Ishikawa (cell line): ENCODE results near the gene PPIC.

Experiments
- CEBPB ChIP-seq: IDR thresholded peaks from 2 replicates; pipeline ENCODE4 v1.6.1; 2012
- CREB1 ChIP-seq: IDR thresholded peaks from 2 replicates; pipeline ENCODE4 v1.6.1; 2012; ENCODE audit warnings: low read depth
- EGR1 ChIP-seq: IDR thresholded peaks from 2 replicates; pipeline ENCODE4 v1.6.1; 2012
- EP300 ChIP-seq: IDR thresholded peaks from 2 replicates; pipeline ENCODE4 v1.6.1; 2012; ENCODE audit warnings: borderline replicate concordance
- FOXM1 ChIP-seq: IDR thresholded peaks from 2 replicates; pipeline ENCODE4 v1.6.1; 2012; ENCODE audit warnings: low read depth, borderline replicate concordance
- MAX ChIP-seq: IDR thresholded peaks from 2 replicates; pipeline ENCODE4 v1.6.1; 2012
- NFIC ChIP-seq: IDR thresholded peaks from 2 replicates; pipeline ENCODE4 v1.6.1; 2012
- RAD21 ChIP-seq: IDR thresholded peaks from 2 replicates; pipeline ENCODE4 v1.6.1; 2012; ENCODE audit warnings: low read depth
- TAF1 ChIP-seq: IDR thresholded peaks from 2 replicates; pipeline ENCODE4 v1.6.1; 2012; ENCODE audit warnings: low read depth, mild to moderate bottlenecking
- TCF12 ChIP-seq: IDR thresholded peaks from 2 replicates; pipeline ENCODE4 v1.6.1; 2012; ENCODE audit warnings: low read depth
- TEAD4 ChIP-seq: IDR thresholded peaks from 2 replicates; pipeline ENCODE4 v1.6.1; 2012
- USF1 ChIP-seq: IDR thresholded peaks from 2 replicates; pipeline ENCODE4 v1.6.1; 2012
- YY1 ChIP-seq: IDR thresholded peaks from 2 replicates; pipeline ENCODE4 v1.6.1; 2012; ENCODE audit warnings: low read depth
- ZBTB7A ChIP-seq: IDR thresholded peaks from 2 replicates; pipeline ENCODE4 v1.6.1; 2012; ENCODE audit warnings: low read depth
- TF ChIP-seq, protein P1 (sequence below): IDR thresholded peaks from 2 replicates; pipeline ENCODE4 v1.6.1; 2012; ENCODE audit warnings: low read depth, mild to moderate bottlenecking

Gene PPIC

DNA sequence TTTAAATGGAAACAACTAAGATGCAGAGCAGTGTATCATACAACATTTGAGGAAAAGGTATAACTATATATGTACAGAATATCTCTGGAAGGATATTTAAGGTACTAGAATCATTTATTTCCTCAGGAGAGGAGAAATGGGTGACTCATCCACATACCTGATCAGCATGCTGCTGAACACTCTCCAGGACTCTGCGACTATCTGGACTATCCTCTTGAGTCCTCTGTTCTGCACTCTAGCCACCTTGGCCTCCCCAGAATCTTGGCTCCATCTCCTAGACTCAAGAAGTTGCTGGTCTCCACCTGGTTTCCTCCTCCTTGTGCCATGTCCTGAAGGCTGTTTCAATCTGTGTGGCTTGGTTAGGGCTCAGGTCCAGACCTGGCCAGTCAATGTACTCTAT lies 43.7 kb upstream of the PPIC start:
- TF ChIP-seq TEAD4 (no peak), NFIC (no peak), MAX (no peak), USF1 (no peak), TCF12 (no peak), CREB1 (no peak), RAD21 (no peak), EGR1 (no peak), TAF1 (no peak), YY1 (no peak), ZBTB7A (no peak), FOXM1 (no peak), EP300 (no peak), CEBPB (no peak)
- TF ChIP-seq, protein P1, sequence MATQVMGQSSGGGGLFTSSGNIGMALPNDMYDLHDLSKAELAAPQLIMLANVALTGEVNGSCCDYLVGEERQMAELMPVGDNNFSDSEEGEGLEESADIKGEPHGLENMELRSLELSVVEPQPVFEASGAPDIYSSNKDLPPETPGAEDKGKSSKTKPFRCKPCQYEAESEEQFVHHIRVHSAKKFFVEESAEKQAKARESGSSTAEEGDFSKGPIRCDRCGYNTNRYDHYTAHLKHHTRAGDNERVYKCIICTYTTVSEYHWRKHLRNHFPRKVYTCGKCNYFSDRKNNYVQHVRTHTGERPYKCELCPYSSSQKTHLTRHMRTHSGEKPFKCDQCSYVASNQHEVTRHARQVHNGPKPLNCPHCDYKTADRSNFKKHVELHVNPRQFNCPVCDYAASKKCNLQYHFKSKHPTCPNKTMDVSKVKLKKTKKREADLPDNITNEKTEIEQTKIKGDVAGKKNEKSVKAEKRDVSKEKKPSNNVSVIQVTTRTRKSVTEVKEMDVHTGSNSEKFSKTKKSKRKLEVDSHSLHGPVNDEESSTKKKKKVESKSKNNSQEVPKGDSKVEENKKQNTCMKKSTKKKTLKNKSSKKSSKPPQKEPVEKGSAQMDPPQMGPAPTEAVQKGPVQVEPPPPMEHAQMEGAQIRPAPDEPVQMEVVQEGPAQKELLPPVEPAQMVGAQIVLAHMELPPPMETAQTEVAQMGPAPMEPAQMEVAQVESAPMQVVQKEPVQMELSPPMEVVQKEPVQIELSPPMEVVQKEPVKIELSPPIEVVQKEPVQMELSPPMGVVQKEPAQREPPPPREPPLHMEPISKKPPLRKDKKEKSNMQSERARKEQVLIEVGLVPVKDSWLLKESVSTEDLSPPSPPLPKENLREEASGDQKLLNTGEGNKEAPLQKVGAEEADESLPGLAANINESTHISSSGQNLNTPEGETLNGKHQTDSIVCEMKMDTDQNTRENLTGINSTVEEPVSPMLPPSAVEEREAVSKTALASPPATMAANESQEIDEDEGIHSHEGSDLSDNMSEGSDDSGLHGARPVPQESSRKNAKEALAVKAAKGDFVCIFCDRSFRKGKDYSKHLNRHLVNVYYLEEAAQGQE: no peak

DNA sequence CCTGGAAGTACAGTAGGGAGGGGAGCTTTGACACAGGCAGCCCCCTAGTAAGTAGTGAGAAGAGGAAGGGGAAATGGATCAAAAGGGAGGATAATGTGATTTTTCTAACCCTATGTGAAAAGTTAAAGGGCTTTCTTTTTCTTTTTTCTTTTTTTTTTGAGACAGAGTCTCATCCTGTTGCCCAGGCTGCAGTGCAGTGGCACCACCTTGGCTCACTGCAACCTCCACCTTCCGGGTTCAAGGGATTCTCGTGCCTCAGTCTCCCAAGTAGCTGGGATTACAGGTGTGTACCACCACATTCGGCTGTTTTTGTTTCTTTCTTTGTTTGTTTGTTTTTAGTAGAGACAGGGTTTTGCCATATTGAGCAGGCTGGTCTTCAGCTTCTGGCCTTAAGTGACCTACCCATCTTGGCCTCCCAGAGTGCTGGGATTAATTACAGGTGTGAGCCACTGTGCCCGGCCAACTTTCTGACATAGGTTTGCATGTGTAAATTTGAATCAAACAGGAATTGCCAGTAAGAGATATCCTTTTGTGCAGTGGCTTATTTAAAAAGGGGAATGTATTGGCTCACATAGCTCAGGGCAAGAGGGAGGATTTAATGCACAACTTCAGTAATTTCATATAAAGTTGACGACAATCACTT lies 39.1 kb upstream of the PPIC start:
- TF ChIP-seq CEBPB (no peak), NFIC (no peak), USF1 (no peak), YY1 (no peak), ZBTB7A (no peak), CREB1 (no peak), RAD21 (no peak), EP300 (no peak), TAF1 (no peak), FOXM1 (no peak)
- TF ChIP-seq, protein P1: no peak

- no peak for TF ChIP-seq TEAD4
Observed at GRCh38 chr5:123068368-123068938, 31.9 kb upstream of the PPIC start.

- TF ChIP-seq FOXM1 (no peak), USF1 (no peak), CREB1 (no peak), TEAD4 (no peak), TCF12 (no peak), NFIC (no peak), TAF1 (no peak), MAX (no peak), CEBPB (no peak), EP300 (no peak), ZBTB7A (no peak), EGR1 (no peak), RAD21 (no peak), YY1 (no peak)
- TF ChIP-seq, protein P1: no peak
Observed at GRCh38 chr5:123066016-123066415, 29.5 kb upstream of the PPIC start.
